PFSK-1 (cell line): ENCODE results near the gene FBXO28.

ENCODE experiments used
- FOXP2 ChIP-seq: optimal IDR thresholded peaks from 2 replicates; pipeline ENCODE3; 2011; ENCODE audit warnings: borderline replicate concordance, control low read depth, inconsistent platforms; ENCODE audit not compliant: insufficient read depth; ENCODE audit errors: extremely low read length, extremely low read depth
- POLR2AphosphoS5 ChIP-seq: IDR thresholded peaks from 2 replicates; pipeline ENCODE4 v1.6.1; 2012; ENCODE audit warnings: low read depth, mild to moderate bottlenecking, control low read depth, low read length, moderate library complexity
- SIN3A ChIP-seq: IDR thresholded peaks from 2 replicates; pipeline ENCODE4 v1.6.1; 2012; ENCODE audit warnings: mild to moderate bottlenecking, low read length, moderate library complexity, borderline replicate concordance; ENCODE audit not compliant: insufficient read depth
- TAF1 ChIP-seq: IDR thresholded peaks from 2 replicates; pipeline ENCODE4 v1.6.1; 2012; ENCODE audit warnings: low read length, control low read depth, borderline replicate concordance; ENCODE audit not compliant: insufficient read depth
- TF ChIP-seq, protein P1 (sequence below), 2 experiments: IDR thresholded peaks; 2 replicates each; pipeline versions ENCODE4 v1.6.1 to v1.8.0; 2011 to 2012; ENCODE audit warnings: low read depth in 2 of 2, low read length in 2 of 2, control low read depth in 1 of 2, inconsistent platforms in 1 of 2, mild to moderate bottlenecking in 1 of 2, moderate library complexity in 1 of 2; ENCODE audit not compliant: insufficient read depth in 1 of 2

The FBXO28 gene

DNA sequence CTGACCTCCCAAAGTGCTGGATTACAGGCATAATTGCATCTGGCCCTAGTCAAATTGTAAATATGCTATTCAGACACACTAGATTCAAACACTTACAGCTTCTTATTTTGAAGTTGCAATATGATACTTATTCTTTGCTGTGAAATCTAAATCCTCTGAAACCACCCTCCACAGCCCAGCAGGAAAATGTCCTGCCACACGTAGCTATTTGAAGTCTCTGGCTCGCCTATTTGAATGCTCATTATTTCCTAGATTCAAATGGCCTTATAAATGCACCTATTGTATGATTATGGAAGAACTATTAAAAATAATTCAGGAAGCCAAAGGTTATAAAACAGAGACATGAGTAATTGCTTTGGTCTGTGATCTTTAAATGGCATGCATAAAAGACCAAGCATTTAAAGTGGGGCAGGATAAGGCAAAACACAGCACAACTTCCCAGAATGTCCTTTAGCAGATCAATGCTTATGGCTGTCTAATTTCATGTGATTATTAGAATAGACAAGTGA is 26.6 kb upstream of the FBXO28 start:
- TF ChIP-seq, protein P1, sequence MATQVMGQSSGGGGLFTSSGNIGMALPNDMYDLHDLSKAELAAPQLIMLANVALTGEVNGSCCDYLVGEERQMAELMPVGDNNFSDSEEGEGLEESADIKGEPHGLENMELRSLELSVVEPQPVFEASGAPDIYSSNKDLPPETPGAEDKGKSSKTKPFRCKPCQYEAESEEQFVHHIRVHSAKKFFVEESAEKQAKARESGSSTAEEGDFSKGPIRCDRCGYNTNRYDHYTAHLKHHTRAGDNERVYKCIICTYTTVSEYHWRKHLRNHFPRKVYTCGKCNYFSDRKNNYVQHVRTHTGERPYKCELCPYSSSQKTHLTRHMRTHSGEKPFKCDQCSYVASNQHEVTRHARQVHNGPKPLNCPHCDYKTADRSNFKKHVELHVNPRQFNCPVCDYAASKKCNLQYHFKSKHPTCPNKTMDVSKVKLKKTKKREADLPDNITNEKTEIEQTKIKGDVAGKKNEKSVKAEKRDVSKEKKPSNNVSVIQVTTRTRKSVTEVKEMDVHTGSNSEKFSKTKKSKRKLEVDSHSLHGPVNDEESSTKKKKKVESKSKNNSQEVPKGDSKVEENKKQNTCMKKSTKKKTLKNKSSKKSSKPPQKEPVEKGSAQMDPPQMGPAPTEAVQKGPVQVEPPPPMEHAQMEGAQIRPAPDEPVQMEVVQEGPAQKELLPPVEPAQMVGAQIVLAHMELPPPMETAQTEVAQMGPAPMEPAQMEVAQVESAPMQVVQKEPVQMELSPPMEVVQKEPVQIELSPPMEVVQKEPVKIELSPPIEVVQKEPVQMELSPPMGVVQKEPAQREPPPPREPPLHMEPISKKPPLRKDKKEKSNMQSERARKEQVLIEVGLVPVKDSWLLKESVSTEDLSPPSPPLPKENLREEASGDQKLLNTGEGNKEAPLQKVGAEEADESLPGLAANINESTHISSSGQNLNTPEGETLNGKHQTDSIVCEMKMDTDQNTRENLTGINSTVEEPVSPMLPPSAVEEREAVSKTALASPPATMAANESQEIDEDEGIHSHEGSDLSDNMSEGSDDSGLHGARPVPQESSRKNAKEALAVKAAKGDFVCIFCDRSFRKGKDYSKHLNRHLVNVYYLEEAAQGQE (IDR thresholded peaks at IDR 0.05; ENCODE audit: insufficient read depth in 1 of 2, low read depth in 2 of 2, low read length in 2 of 2) = no peak
- TF ChIP-seq POLR2AphosphoS5 (no peak), FOXP2 (no peak), TAF1 (no peak), SIN3A (no peak)

DNA sequence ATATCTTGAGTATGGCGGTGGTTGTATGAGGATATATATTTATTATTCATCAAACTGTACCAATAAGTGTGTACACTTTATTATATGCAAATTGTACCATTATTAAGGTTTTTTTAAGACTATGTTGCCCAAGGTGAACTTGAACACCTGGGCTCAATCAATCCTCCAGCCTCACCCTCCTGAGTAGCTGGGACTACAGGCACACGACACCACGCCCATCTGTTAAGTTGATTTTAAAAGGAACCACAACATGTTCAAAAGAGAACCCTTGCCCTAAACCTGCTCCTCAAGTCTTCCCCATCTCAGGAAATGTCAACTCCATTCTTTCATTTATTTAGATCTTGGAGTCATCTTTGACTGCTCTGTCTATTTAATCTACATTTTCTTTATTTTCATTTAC is 24.3 kb upstream of the FBXO28 start:
- TF ChIP-seq FOXP2 (no peak), SIN3A (no peak), POLR2AphosphoS5 (no peak), TAF1 (no peak)
- TF ChIP-seq, protein P1 (IDR thresholded peaks at IDR 0.05; ENCODE audit: insufficient read depth in 1 of 2, low read depth in 2 of 2, low read length in 2 of 2) = no peak

DNA sequence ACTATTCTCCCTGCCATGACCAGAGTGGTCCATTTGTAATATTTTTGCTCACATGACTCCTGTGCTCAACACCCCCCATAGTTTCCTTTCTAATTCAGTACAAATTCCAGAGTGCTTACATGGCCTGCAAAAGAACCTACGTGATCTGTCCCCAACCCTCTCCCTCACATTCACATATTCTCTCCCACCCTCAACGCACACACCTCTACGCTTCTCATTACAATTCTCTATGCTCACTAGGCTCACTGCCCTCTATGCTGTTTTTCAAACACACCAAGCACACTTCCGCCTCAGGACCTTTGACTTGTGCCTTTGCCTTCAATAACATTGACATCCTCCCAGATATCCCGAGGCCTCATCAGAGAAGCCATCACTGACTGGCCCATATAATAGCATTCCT is 23.8 kb upstream of the FBXO28 start:
- TF ChIP-seq, protein P1 (IDR thresholded peaks at IDR 0.05; ENCODE audit: insufficient read depth in 1 of 2, low read depth in 2 of 2, low read length in 2 of 2) = no peak
- TF ChIP-seq TAF1 (no peak), POLR2AphosphoS5 (no peak), FOXP2 (no peak), SIN3A (no peak)

DNA sequence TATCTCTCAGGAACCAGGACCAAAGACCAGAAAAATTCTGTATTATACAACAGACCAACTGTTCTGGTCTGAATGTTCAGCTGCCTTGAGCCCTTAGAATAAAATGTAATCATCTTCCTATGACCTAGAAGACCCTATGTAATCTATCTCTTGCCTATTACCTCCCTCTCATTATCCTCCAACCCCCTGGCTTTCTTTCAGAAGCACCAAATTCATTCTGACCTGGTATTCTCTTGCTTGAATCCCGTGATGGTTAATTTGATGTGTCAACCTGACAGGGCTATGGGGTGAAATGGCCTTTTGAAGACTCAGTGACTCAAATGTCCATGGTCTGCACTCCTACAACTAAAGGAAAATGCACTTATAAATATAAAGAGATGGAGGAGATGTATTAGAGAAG is 21.8 kb upstream of the FBXO28 start:
- TF ChIP-seq POLR2AphosphoS5 (no peak), TAF1 (no peak), SIN3A (no peak), FOXP2 (no peak)
- TF ChIP-seq, protein P1 (IDR thresholded peaks at IDR 0.05; ENCODE audit: insufficient read depth in 1 of 2, low read depth in 2 of 2, low read length in 2 of 2) = no peak

DNA sequence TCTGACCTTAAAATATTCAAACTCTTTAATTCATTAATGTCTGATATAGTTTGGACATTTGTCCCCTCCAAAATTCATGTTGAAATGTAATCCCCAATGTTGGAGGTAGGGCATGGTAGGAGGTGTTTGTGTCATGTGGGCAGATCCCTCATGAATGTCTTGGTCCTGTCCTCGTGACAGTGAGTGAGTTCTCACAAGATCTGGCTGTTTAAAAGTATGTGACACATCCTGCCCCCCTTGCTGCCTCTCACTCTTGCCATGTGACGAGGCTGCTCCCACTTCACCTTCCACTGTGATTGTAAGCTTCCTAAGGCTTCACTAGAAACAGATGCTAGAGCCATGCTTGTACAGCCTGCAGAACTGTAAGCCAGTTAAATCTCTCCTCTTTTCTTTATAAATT is 21.3 kb upstream of the FBXO28 start:
- TF ChIP-seq POLR2AphosphoS5 (no peak), FOXP2 (no peak), SIN3A (no peak), TAF1 (no peak)
- TF ChIP-seq, protein P1 (IDR thresholded peaks at IDR 0.05; ENCODE audit: insufficient read depth in 1 of 2, low read depth in 2 of 2, low read length in 2 of 2) = no peak
